ENCODE data around the gene LRRC23. TPM values are rescaled to one million over a fixed set of nuclear protein-coding genes. Genes with fewer than 3 reads are reported as not detected.
A peak's percentile ranks its signal among the peaks of the same experiment; 100 is the strongest.

Gene LRRC23
- total and polyA plus RNA-seq, 9 of the 15 experiments (the other 6 are each of a cell fraction or from before 2014, with no cell fraction given): 2.2 to 7.0 (median 3.0) TPM

DNA sequence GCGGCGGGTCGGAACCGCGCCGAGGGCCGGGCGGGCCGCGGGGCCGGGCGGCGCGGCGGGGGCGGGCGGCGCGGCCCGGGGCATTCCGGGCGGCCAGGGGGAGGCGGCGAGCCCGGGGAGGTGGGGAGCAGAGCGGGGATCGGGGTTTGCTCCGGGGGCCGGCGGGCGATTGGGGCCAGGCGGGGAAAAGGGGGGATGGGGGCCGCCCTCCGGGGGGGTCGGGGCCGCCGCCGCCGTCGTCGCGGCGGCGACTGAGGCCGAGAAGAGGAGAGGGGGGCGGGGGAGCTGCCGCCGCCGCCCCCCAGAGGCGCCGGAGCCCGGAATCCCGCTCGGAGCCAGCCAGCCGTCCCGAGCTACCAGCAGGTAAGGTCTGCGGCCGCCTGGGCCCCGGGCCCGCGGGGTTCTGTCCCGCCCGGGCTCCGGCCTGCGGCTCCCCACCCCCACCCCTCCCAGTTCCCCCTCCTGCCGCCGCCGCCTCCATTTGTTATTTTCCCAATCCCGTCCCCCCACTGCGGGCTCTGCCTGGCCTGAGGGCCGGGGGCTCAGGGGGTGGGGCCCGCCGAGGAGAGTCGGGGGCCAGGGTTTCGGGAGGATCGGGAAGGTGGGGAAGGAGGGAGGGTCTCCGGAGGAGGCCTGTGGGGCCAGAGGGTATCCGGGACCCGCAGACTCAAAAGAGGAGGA, 23.5 kb downstream of the LRRC23 start (continued):
- TF ChIP-seq, protein P1, sequence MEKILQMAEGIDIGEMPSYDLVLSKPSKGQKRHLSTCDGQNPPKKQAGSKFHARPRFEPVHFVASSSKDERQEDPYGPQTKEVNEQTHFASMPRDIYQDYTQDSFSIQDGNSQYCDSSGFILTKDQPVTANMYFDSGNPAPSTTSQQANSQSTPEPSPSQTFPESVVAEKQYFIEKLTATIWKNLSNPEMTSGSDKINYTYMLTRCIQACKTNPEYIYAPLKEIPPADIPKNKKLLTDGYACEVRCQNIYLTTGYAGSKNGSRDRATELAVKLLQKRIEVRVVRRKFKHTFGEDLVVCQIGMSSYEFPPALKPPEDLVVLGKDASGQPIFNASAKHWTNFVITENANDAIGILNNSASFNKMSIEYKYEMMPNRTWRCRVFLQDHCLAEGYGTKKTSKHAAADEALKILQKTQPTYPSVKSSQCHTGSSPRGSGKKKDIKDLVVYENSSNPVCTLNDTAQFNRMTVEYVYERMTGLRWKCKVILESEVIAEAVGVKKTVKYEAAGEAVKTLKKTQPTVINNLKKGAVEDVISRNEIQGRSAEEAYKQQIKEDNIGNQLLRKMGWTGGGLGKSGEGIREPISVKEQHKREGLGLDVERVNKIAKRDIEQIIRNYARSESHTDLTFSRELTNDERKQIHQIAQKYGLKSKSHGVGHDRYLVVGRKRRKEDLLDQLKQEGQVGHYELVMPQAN (IDR thresholded peaks at IDR 0.05; ENCODE audit: borderline replicate concordance): no peak
- TF ChIP-seq, protein P2, sequence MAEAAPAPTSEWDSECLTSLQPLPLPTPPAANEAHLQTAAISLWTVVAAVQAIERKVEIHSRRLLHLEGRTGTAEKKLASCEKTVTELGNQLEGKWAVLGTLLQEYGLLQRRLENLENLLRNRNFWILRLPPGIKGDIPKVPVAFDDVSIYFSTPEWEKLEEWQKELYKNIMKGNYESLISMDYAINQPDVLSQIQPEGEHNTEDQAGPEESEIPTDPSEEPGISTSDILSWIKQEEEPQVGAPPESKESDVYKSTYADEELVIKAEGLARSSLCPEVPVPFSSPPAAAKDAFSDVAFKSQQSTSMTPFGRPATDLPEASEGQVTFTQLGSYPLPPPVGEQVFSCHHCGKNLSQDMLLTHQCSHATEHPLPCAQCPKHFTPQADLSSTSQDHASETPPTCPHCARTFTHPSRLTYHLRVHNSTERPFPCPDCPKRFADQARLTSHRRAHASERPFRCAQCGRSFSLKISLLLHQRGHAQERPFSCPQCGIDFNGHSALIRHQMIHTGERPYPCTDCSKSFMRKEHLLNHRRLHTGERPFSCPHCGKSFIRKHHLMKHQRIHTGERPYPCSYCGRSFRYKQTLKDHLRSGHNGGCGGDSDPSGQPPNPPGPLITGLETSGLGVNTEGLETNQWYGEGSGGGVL (CRISPR knock-in tag; IDR thresholded peaks at IDR 0.05): no peak
- TF ChIP-seq PHTF2 (CRISPR knock-in tag; IDR thresholded peaks at IDR 0.05) (no peak), ELF2 (CRISPR knock-in tag; IDR thresholded peaks at IDR 0.05) (no peak), ZC3H4 (CRISPR knock-in tag; IDR thresholded peaks at IDR 0.05; ENCODE audit: borderline replicate concordance) (no peak), SAFB2 (IDR thresholded peaks at IDR 0.05; ENCODE audit: borderline replicate concordance, low read depth, low read length, severe bottlenecking) (no peak), ZBTB7A (IDR thresholded peaks at IDR 0.05; ENCODE audit: borderline replicate concordance, control insufficient read depth, low read depth, low read length) (peak; percentile 40; the same call in 1 of the 2 replicates), OTX1 (CRISPR knock-in tag; IDR thresholded peaks at IDR 0.05) (no peak), ZNF778 (CRISPR knock-in tag; IDR thresholded peaks at IDR 0.05) (no peak), ZNF12 (CRISPR knock-in tag; IDR thresholded peaks at IDR 0.05) (no peak), ZSCAN29 (IDR thresholded peaks at IDR 0.05) (no peak), ZFX (CRISPR knock-in tag; IDR thresholded peaks at IDR 0.05) (no peak), PHF21A (IDR thresholded peaks at IDR 0.05; ENCODE audit: borderline replicate concordance, low read depth) (no peak), HMGN3 (IDR thresholded peaks at IDR 0.05; ENCODE audit: borderline replicate concordance, extremely low read depth, insufficient read length, low read depth, low read length) (no peak), NR1H2 (CRISPR knock-in tag; IDR thresholded peaks at IDR 0.05) (no peak), CBX2 (IDR thresholded peaks at IDR 0.05; ENCODE audit: insufficient read depth, low read length, poor library complexity, severe bottlenecking) (no peak)
- TF ChIP-seq, protein P3, sequence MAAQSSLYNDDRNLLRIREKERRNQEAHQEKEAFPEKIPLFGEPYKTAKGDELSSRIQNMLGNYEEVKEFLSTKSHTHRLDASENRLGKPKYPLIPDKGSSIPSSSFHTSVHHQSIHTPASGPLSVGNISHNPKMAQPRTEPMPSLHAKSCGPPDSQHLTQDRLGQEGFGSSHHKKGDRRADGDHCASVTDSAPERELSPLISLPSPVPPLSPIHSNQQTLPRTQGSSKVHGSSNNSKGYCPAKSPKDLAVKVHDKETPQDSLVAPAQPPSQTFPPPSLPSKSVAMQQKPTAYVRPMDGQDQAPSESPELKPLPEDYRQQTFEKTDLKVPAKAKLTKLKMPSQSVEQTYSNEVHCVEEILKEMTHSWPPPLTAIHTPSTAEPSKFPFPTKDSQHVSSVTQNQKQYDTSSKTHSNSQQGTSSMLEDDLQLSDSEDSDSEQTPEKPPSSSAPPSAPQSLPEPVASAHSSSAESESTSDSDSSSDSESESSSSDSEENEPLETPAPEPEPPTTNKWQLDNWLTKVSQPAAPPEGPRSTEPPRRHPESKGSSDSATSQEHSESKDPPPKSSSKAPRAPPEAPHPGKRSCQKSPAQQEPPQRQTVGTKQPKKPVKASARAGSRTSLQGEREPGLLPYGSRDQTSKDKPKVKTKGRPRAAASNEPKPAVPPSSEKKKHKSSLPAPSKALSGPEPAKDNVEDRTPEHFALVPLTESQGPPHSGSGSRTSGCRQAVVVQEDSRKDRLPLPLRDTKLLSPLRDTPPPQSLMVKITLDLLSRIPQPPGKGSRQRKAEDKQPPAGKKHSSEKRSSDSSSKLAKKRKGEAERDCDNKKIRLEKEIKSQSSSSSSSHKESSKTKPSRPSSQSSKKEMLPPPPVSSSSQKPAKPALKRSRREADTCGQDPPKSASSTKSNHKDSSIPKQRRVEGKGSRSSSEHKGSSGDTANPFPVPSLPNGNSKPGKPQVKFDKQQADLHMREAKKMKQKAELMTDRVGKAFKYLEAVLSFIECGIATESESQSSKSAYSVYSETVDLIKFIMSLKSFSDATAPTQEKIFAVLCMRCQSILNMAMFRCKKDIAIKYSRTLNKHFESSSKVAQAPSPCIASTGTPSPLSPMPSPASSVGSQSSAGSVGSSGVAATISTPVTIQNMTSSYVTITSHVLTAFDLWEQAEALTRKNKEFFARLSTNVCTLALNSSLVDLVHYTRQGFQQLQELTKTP (IDR thresholded peaks at IDR 0.05; ENCODE audit: low read depth in 1 of 2, partially characterized antibody in 2 of 2): no peak
- TF ChIP-seq, protein P4, sequence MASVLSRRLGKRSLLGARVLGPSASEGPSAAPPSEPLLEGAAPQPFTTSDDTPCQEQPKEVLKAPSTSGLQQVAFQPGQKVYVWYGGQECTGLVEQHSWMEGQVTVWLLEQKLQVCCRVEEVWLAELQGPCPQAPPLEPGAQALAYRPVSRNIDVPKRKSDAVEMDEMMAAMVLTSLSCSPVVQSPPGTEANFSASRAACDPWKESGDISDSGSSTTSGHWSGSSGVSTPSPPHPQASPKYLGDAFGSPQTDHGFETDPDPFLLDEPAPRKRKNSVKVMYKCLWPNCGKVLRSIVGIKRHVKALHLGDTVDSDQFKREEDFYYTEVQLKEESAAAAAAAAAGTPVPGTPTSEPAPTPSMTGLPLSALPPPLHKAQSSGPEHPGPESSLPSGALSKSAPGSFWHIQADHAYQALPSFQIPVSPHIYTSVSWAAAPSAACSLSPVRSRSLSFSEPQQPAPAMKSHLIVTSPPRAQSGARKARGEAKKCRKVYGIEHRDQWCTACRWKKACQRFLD (CRISPR knock-in tag; IDR thresholded peaks at IDR 0.05): peak; percentile 61; the same call in 1 of the 2 replicates
